Activated naive CD8-positive, alpha-beta T cell treated with anti-CD3 and anti-CD28 coated beads for 36 hours (primary cell): ENCODE data around the gene NDUFA3. TPM values are rescaled to one million over a fixed set of nuclear protein-coding genes. Genes with fewer than 3 reads are reported as not detected.
"Not testable (repeated sequence)": the region's sequence is repeated elsewhere in the genome, so short reads cannot be mapped to it uniquely, and the experiment has no call there.

Experiments used
- DNase-seq: peaks from one replicate; pipeline ENCODE4 v3.0.0; 2021
- H3K27ac Mint-ChIP-seq: one replicate; pipeline ENCODE4 v1.8.0; 2022; ENCODE audit warnings: mild to moderate bottlenecking, moderate library complexity, mixed read lengths
- H3K27me3 Mint-ChIP-seq: one replicate; pipeline ENCODE4 v1.8.0; 2022; ENCODE audit warnings: mild to moderate bottlenecking, mixed read lengths
- H3K36me3 Mint-ChIP-seq: one replicate; pipeline ENCODE4 v1.8.0; 2021; ENCODE audit warnings: mild to moderate bottlenecking, mixed read lengths
- H3K4me1 Mint-ChIP-seq: one replicate; pipeline ENCODE4 v1.8.0; 2021; ENCODE audit warnings: mixed read lengths
- H3K4me3 Mint-ChIP-seq: one replicate; pipeline ENCODE4 v1.8.0; 2022; ENCODE audit warnings: mild to moderate bottlenecking, moderate library complexity, mixed read lengths
- H3K9me3 Mint-ChIP-seq: one replicate; pipeline ENCODE4 v1.8.0; 2022; ENCODE audit warnings: mixed read lengths
- total RNA-seq, 2 experiments: library from RNA; stranded (reverse); gene quantifications; one replicate each; pipeline ENCODE4 v1.2.3, GENCODE V29; 2021

The NDUFA3 gene
- 10 to 100 TPM; 93.6 to 97.9 TPM for total RNA-seq

DNA sequence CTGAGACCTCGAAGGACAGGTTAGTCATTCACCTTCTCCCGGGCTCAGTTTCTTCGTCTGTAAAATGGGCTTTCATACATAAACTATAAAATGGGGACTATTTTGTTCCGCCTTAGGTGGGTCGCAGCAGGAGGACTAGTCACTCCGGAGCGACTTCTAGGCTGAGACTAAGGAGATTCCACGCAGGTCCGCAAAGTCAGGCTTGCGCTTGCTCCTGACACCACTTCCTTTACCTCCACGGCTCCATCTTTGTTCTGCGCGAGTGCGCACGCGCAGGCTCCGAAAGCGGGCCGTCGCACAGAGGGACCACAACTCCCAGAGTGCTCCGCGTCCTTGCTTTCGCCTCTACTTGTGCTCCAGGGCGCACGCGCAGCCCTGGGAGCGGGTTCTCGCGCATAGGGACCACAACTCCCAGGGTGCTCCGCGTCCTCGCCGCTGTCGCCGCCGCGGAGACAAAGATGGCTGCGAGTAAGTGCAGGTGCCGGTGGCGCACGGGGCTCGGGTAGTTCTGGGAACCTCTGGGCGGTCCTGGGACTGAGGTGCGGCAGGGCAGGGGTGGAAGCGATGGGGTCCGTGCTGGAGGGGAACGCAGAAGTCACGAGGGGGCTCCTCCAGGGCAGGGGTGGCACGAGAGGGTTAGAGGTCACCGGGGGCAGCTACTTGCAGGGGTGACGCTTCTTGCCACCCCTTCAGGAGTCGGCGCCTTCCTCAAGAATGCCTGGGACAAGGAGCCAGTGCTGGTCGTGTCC, at the start of gene NDUFA3:
NDUFA3 (plus strand) TSS at position 435 of the 749 bp plus-strand sequence; CDS start at position 459, 24 bp downstream.
- Mint-ChIP-seq H3K27me3 (no peaks in the 10 kb centered on the region), H3K4me3 (peak within 1 kb of the TSS; percentile 100), H3K27ac (peak within 1 kb of the TSS; percentile 98), H3K36me3 (peaks cover 13% of the 10 kb centered on the region), H3K9me3 (no peaks in the 10 kb centered on the region), H3K4me1 (peaks cover 17% of the 10 kb centered on the region)
- peak; percentile 98 for DNase-seq

DNA sequence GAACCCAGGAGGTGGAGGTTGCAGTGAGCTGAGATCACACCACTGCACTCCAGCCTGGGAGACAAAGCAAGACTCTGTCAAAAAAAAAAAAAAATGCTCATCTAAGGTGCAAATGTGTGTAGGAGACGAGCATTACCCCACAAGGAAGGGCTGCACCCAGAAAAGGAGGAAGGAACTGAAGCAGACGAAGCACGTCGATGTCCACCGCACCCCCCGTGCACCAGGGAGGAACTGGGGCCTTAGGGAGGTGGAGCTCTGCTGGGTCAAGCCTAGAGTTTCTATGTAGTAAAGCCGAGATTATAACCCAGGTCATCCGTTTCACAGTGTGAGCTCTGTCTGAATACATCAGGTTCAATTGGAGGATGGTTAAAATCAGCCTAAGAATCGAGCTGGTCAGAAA, 40.0 kb upstream of the NDUFA3 start:
- Mint-ChIP-seq H3K4me3 (no peak overlapping the region), H3K9me3 (no peaks in the 10 kb centered on the region), H3K27ac (no peak overlapping the region), H3K4me1 (no peaks in the 10 kb centered on the region), H3K27me3 (peaks cover 31% of the 10 kb centered on the region), H3K36me3 (no peaks in the 10 kb centered on the region)
- DNase-seq: no peak

DNA sequence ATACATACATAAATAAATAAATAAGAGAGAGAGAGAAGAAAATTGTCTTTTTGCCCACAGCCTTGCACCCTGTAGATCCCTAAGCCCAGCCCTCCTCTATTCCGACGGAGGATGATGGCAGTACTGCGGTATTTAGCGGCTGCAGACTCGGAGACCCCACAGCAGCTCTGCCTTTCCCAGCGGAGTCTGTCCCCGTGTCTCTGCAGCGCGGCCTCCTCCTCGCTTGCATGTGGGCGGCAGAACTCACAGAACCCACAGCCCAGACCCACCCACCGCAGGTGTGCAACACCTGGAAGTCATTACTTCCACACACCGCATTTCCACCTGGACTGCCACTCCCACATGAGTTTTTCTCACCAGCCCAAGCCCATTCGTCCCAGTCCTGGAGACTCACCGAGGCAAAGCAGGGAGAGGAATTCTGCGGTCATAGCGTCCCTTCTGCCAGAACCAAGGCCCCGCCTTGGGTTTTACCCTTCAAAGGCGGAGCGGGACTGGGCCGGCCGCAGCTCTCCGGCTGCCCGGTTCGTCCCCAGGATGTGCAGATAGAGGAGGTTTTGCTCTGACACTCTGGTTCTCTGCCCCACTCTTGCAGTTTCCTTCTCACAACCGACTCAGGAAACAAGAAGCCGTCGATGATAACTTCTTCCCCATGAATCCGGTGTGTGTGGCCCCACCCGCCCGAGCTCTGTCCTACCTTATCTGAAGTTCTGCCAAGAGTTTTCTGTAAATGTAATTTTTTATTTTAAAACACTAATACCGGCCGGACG, 39.1 kb upstream of the NDUFA3 start, which contains the start of gene VSTM1:
VSTM1 (minus strand) TSS at position 548 of the 767 bp plus-strand sequence; CDS start at position 428, 120 bp downstream.
- H3K36me3 Mint-ChIP-seq: no peaks in the 10 kb centered on the region
- peaks cover 31% of the 10 kb centered on the region for H3K27me3 Mint-ChIP-seq
- no peak within 1 kb of the TSS for H3K4me3 Mint-ChIP-seq
- no peaks in the 10 kb centered on the region for H3K9me3 Mint-ChIP-seq
- no peaks in the 10 kb centered on the region for H3K4me1 Mint-ChIP-seq
- no peak within 1 kb of the TSS for H3K27ac Mint-ChIP-seq
- DNase-seq: no peak

DNA sequence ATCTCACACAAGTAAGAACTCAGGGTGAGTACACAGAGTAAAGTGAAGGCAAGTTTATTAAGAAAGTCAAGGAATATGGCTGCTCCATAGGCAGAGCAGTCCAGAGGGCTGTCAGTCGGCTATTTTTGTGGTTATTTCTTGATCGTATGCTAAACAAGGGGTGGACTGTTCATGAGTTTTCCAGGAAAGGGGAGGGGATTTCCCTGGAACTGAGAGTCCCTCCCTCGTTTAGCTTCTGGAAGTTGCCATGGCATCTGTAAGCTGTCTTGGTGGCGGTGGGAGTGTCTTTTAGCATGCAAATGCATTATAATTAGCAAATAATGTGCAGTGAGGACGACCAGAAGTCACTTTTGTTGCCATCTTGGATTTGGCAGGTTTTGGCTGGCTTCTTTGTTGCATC, 33.2 kb upstream of the NDUFA3 start:
- no peak overlapping the region for H3K27ac Mint-ChIP-seq
- H3K27me3 Mint-ChIP-seq: peaks cover 13% of the 10 kb centered on the region
- H3K4me3 Mint-ChIP-seq: no peak overlapping the region
- H3K9me3 Mint-ChIP-seq: no peaks in the 10 kb centered on the region
- DNase-seq: no peak
- no peaks in the 10 kb centered on the region for H3K36me3 Mint-ChIP-seq
- H3K4me1 Mint-ChIP-seq: no peaks in the 10 kb centered on the region

DNA sequence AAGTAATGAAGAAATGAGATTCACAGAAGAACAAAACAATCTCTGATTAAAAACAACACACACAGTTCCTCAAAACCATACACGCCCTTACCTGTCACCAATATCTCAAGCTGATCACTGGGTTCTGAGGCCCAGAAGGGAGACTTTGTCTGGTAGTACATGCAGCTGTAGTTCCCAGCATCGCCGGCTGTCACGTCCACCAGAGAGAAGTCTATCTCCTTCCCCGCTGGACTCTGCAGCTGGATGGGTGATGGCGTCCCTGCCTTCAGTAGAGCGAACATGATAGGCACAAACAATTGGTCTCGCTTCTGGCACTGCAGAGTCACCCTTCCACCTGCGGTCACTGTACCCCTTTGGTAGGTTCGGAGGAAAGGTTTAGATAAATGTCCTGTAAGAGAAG, 28.8 kb upstream of the NDUFA3 start:
- Mint-ChIP-seq H3K36me3 (no peaks in the 10 kb centered on the region), H3K27ac (no peak overlapping the region), H3K9me3 (no peaks in the 10 kb centered on the region), H3K4me3 (no peak overlapping the region), H3K27me3 (peaks cover 6% of the 10 kb centered on the region), H3K4me1 (no peaks in the 10 kb centered on the region)
- no peak for DNase-seq

DNA sequence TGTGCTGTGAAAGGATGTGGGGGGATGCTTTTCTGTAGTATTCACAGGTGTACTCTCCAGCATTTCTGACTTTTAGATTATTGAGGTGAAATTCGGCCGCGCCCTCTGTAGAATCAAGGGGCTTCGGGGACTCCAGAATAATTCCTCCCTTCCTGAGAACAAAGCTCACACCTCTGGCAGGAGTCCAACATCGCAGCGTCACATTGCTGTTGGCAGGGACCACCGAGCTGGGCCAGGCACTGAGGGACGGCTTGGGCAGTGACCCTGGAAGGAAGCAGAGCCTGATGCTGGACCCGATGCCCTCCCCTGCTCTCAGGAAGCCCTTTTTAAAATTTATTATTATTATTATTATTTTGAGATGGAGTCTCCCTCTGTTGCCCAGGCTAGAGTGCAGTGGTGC, 27.8 kb upstream of the NDUFA3 start:
- H3K36me3 Mint-ChIP-seq: no peaks in the 10 kb centered on the region
- DNase-seq: no peak
- H3K4me3 Mint-ChIP-seq: no peak overlapping the region
- no peak overlapping the region for H3K27ac Mint-ChIP-seq
- no peaks in the 10 kb centered on the region for H3K9me3 Mint-ChIP-seq
- no peaks in the 10 kb centered on the region for H3K4me1 Mint-ChIP-seq
- peaks cover 7% of the 10 kb centered on the region for H3K27me3 Mint-ChIP-seq

DNA sequence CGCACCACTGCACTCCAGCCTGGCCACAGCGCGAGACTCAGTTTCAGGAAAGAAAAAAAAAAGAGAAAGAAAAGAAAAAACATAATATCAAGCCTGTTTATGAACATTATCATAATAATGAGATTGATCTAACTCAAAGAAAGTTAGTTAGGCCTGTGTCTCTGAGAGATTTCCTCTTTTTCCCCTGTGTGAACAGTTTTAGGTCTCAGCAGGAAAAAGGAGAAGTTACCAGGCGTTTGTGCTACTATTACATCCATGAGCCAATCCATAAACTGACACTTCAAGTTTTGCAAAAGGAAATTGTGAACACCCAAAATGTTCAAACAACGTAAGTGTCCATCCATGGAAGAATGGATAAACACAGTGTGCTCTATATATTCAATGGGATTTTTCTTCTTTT, 25.3 kb upstream of the NDUFA3 start:
- Mint-ChIP-seq H3K4me1 (no peaks in the 10 kb centered on the region), H3K27me3 (peaks cover 7% of the 10 kb centered on the region), H3K9me3 (peaks cover 2% of the 10 kb centered on the region), H3K27ac (no peak overlapping the region), H3K4me3 (no peak overlapping the region), H3K36me3 (no peaks in the 10 kb centered on the region)
- no peak for DNase-seq

DNA sequence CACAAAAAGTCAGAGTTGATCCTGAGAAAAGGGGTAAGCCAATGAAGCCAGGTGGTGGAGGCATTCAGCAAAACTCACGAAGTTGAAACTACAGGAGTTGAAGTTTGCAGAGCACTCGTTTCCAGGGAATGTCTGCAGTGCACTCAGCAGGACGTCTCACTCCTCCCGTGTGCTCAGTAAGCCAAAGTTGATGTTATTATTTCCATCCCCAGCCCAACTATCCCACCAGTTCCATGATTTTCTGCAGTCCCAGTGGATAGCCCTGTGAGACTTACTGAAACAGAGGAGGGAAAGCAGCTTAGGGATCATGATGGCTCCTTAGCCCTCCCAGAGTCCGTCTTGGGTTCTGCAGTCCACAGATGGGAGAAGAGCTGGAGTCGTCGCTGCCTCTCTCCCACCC, 21.6 kb upstream of the NDUFA3 start, which contains the start of gene TARM1:
TARM1 (minus strand) TSS at position 334 of the 400 bp plus-strand sequence; CDS start at position 309, 25 bp downstream.
- Mint-ChIP-seq H3K4me3 (no peak within 1 kb of the TSS), H3K36me3 (no peaks in the 10 kb centered on the region), H3K27me3 (peaks cover 10% of the 10 kb centered on the region), H3K27ac (no peak within 1 kb of the TSS), H3K4me1 (no peaks in the 10 kb centered on the region), H3K9me3 (peaks cover 5% of the 10 kb centered on the region)
- DNase-seq: no peak

DNA sequence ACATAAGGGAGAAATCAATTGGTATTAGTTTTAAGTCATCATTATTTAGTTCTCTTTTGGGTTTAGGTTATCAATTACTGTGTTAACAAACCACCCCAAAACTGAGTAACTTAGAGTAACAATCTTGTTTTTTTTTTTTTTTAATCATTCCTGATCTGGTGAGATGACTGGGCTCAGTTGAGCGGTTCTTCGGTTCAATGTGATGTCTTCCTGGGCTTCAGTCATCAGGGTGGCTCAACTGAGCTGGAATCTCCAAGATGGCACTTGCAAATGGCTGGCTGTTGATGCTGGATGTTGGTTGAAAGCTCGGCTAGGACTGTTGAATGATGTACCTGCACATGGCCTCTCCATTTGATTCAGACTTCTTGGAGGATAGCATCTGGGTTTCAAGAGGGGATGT, 18.2 kb upstream of the NDUFA3 start:
- H3K27me3 Mint-ChIP-seq: peaks cover 13% of the 10 kb centered on the region
- DNase-seq: no peak
- H3K9me3 Mint-ChIP-seq: peaks cover 5% of the 10 kb centered on the region
- no peaks in the 10 kb centered on the region for H3K36me3 Mint-ChIP-seq
- no peaks in the 10 kb centered on the region for H3K4me1 Mint-ChIP-seq
- no peak overlapping the region for H3K4me3 Mint-ChIP-seq
- no peak overlapping the region for H3K27ac Mint-ChIP-seq

DNA sequence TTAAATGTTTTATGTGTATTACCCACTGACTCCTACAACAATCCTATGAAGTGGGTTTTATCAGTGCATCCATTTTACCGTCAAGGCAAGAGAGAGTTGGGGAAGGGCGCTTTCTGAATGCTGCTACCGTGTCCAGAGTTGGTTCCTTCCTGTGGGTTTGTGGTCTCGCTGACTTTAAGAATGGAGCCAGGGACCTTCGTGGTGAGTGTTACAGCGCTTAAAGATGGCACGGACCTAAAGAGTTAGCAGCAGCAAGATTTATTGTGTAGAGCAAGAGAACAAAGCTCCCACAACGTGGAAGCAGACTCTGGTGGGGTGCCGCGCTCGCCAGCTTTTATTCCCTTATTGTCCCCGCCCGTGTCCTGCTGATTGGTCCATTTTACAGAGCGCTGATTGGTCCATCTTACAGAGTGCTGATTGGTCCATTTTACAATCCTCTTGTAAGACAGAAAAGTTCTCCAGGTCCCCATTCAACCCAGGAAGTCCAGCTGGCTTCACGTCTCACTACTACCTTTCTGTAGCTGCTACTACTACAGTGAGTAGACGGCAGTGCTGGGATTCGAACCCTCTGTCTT, 8.1 kb upstream of the NDUFA3 start:
- peaks cover 2% of the 10 kb centered on the region for H3K9me3 Mint-ChIP-seq
- H3K4me1 Mint-ChIP-seq: peaks cover 7% of the 10 kb centered on the region
- H3K36me3 Mint-ChIP-seq: no peaks in the 10 kb centered on the region
- H3K27ac Mint-ChIP-seq: no peak overlapping the region
- no peak for DNase-seq
- peaks cover 55% of the 10 kb centered on the region for H3K27me3 Mint-ChIP-seq
- no peak overlapping the region for H3K4me3 Mint-ChIP-seq

DNA sequence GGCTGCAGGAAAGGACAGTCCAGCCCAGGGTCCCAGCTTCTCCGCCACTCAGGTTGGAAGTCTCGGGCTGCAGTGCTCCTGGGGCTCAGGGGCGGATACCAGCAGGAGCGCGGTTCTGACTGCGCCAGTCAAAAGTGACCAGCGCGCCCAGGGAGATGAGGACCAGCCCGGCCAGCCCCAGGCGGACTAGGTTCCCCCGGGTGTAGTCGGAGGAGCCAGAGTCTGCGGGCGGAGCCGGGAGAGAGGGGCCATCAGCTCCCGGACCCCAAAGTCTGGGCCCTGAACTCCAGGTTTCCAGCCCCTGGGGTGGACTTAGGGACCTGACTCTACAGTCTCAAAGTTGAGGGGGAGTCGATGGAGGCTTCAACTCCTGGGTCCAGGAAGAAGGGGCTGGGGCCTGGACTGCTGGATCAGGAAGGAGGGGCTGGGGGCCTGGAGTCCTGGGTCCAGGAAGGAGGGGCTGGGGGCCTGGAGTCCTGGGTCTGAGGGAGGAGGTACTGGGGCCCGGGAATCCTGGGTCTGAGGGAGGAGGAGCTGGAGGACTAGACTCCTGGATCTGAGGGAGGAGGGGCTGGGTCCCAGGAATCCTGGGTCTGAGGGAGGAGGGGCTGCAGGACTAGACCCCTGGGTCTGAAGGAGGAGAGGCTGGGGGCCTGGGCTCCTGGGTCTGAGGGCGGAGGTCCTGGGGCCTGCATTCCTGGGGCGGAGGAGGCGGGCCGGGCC, 7.4 kb upstream of the NDUFA3 start:
- no peaks in the 10 kb centered on the region for H3K36me3 Mint-ChIP-seq
- peaks cover 54% of the 10 kb centered on the region for H3K27me3 Mint-ChIP-seq
- H3K4me3 Mint-ChIP-seq: no peak overlapping the region
- H3K9me3 Mint-ChIP-seq: peaks cover 2% of the 10 kb centered on the region
- H3K27ac Mint-ChIP-seq: no peak overlapping the region
- peaks cover 7% of the 10 kb centered on the region for H3K4me1 Mint-ChIP-seq
- no peak for DNase-seq

DNA sequence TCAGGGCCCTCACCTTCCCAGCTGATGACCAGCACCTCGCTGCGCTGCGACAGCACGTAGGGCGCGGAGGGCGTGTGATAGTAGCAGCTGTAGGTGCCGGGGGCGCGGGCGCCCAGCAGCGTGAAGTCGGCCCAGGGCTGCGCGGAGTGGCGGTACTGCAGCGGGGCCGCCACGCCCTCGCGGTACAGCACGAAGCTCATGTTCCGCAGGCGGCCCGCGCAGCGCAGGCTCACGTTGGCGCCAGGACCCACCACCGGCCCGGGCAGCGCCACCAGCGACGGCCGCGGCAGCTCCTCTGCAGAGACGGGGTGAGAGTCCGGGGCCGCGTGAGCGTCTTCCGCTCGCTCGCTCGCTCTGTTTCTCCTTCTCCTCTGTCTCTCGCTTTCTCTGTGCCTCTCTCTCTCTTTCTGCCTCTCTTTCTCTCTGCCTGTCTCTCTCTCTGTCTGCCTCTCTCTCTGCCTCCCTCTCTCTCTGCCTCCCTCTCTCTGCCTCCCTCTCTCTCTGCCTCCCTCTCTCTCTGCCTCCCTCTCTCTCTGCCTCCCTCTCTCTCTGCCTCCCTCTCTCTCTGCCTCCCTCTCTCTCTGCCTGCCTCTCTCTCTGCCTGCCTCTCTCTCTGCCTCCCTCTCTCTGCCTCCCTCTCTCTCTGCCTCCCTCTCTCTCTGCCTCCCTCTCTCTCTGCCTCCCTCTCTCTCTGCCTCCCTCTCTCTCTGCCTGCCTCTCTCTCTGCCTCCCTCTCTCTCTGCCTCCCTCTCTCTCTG, 6.6 kb upstream of the NDUFA3 start:
- not testable (repeated sequence) for H3K9me3 Mint-ChIP-seq, H3K27ac Mint-ChIP-seq, H3K36me3 Mint-ChIP-seq, H3K4me1 Mint-ChIP-seq
- H3K27me3 Mint-ChIP-seq: peaks cover 51% of the 10 kb centered on the region
- peak overlapping the region; percentile 55 for H3K4me3 Mint-ChIP-seq
- peak; percentile 65 for DNase-seq

DNA sequence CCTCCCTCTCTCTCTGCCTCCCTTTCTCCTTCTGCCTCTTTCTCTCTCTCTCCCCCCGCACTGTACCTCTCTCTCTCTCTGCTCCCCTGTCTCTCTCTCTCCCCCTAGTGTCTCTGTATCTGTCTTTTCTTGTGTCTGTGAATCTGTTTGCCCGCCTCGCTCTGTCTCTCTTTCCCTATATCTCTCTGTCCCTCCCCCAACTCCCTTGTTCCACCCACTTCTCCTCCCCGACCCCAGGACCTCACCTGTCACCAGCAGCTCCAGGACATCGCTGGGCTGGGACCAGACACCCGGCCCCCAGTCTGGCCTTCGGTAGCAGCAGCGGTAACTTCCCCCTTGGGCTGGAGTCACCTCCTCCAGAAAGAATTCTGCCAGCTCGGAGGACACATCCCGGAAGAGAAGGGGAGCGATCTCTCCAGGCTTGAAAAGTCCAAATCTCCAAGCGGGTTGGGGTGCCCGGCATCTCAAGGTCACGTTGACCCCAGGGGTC, 6.0 kb upstream of the NDUFA3 start:
- Mint-ChIP-seq H3K4me1 (peaks cover 7% of the 10 kb centered on the region), H3K9me3 (peaks cover 2% of the 10 kb centered on the region), H3K36me3 (no peaks in the 10 kb centered on the region), H3K4me3 (peak overlapping the region; percentile 7), H3K27me3 (peaks cover 45% of the 10 kb centered on the region), H3K27ac (no peak overlapping the region)
- DNase-seq: no peak
